22Rv1 (cell line): Measurements from ENCODE around the gene ABHD10.

Experiments
- ZFX ChIP-seq: fragments of 450-650 bp; IDR thresholded peaks from 2 replicates; pipeline ENCODE4 v1.6.1; 2017; ENCODE audit warnings: antibody characterized with exemption, borderline replicate concordance
- TF ChIP-seq, protein P1 (sequence below): fragments of 450-650 bp; IDR thresholded peaks from 2 replicates; pipeline ENCODE4 v1.5.1; 2017; ENCODE audit warnings: mild to moderate bottlenecking

DNA sequence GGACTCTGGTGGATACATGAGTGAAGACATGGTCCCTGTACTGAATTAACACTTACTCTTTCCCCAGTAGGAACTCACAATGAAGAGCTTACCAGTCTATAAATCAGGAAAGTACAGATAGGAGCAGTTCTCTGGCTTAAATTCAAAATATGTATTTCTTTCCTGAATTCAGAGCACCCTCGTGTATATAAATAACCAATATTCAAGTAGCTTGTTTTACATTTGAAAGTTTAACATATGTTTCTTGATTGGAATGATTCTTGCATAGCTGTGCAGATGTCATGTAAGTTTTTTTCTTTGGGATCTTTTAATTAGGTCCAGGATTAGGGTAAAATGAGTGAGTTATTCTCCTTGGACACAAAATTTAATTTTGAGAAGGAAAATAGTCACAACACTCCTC is 40.9 kb downstream of the ABHD10 start:
- TF ChIP-seq, protein P1, sequence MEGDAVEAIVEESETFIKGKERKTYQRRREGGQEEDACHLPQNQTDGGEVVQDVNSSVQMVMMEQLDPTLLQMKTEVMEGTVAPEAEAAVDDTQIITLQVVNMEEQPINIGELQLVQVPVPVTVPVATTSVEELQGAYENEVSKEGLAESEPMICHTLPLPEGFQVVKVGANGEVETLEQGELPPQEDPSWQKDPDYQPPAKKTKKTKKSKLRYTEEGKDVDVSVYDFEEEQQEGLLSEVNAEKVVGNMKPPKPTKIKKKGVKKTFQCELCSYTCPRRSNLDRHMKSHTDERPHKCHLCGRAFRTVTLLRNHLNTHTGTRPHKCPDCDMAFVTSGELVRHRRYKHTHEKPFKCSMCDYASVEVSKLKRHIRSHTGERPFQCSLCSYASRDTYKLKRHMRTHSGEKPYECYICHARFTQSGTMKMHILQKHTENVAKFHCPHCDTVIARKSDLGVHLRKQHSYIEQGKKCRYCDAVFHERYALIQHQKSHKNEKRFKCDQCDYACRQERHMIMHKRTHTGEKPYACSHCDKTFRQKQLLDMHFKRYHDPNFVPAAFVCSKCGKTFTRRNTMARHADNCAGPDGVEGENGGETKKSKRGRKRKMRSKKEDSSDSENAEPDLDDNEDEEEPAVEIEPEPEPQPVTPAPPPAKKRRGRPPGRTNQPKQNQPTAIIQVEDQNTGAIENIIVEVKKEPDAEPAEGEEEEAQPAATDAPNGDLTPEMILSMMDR: no peak
- no peak for TF ChIP-seq ZFX
